ENCODE data around the gene SLC4A5.

GRCh38 chr2:74281141-74281975 is 61.9 kb downstream of the SLC4A5 start:
- TF ChIP-seq CTCF (IDR thresholded peaks at IDR 0.05; ENCODE audit: low read depth, low read length) (no peak), POLR2A (IDR thresholded peaks at IDR 0.05; ENCODE audit: extremely low read depth, insufficient read length) (no peak), MAX (IDR thresholded peaks at IDR 0.05; ENCODE audit: low read depth, low read length) (no peak), MYC (IDR thresholded peaks at IDR 0.05; ENCODE audit: low read depth, low read length) (no peak)

Data from NB4 (cell line).